Activated naive CD4-positive, alpha-beta T cell treated with anti-CD3 and anti-CD28 coated beads for 36 hours (primary cell): ENCODE results near the gene MIGA2. TPM values are rescaled to one million over a fixed set of nuclear protein-coding genes. Genes with fewer than 3 reads are reported as not detected.
A peak's percentile ranks its signal among the peaks of the same experiment; 100 is the strongest.

Experiments
- CTCF ChIA-PET: fragments of 350-600 bp; sonication (Branson Sonifier 250); formaldehyde crosslinking; loops from one replicate; lab custom pipeline; 2021; ENCODE audit warnings: antibody characterized with exemption; lab: Charles Lee
- DNase-seq: peaks from one replicate; pipeline ENCODE4 v3.0.0-alpha.2; 2020
- H3K27ac Mint-ChIP-seq: one replicate; pipeline ENCODE4 v1.8.0; 2021; ENCODE audit warnings: mild to moderate bottlenecking, mixed read lengths
- H3K27me3 Mint-ChIP-seq: one replicate; pipeline ENCODE4 v1.8.0; 2021; ENCODE audit warnings: low read depth, mixed read lengths
- H3K36me3 Mint-ChIP-seq: one replicate; pipeline ENCODE4 v1.8.0; 2021; ENCODE audit warnings: low read depth, mixed read lengths
- H3K4me1 Mint-ChIP-seq: one replicate; pipeline ENCODE4 v1.8.0; 2021; ENCODE audit warnings: low read depth, mixed read lengths
- H3K4me3 Mint-ChIP-seq: one replicate; pipeline ENCODE4 v1.8.0; 2021; ENCODE audit warnings: mild to moderate bottlenecking, moderate library complexity, mixed read lengths
- H3K9me3 Mint-ChIP-seq: one replicate; pipeline ENCODE4 v1.8.0; 2021; ENCODE audit warnings: mixed read lengths
- intact Hi-C: fragments of 100-400 bp; cut with micrococcal nuclease; formaldehyde crosslinking; loops from one replicate; pipeline ENCODE4 v1.15.1; 2023
- total RNA-seq, 2 experiments: library from RNA; stranded (reverse); gene quantifications; one replicate each; pipeline ENCODE4 v1.2.3, GENCODE V29; 2021

The MIGA2 gene
- total RNA-seq, 2 experiments from 2014 or later: 36.3 to 42.7 TPM

GRCh38 chr9:129080601-129081387, 44.4 kb downstream of the MIGA2 start, which contains the start of gene DOLPP1:
Gene DOLPP1 (plus strand): TSS chr9:129081111. CDS start chr9:129081132, 21 bp downstream.
- Mint-ChIP-seq H3K27me3 (no peaks in the 10 kb centered on the region), H3K4me3 (peak within 1 kb of the TSS; percentile 83), H3K27ac (peak within 1 kb of the TSS; percentile 46), H3K36me3 (no peaks in the 10 kb centered on the region), H3K9me3 (no peaks in the 10 kb centered on the region), H3K4me1 (peaks cover 27% of the 10 kb centered on the region)
- CTCF ChIA-PET: interaction anchor here (0.6 to 0.8 kb wide), 4 partner anchors 30 to 153 kb away, joined by 3 to 4 read pairs (median 3); partner anchors contain the start of genes CRAT and PTPA
- intact Hi-C loops: loop anchor here (1.0 to 2.0 kb wide), 6 partner anchors 11 to 528 kb away; partner anchors contain the start of genes CRAT, DOLK, MIGA2 and NUP188
- peak; percentile 99 for DNase-seq

GRCh38 chr9:129081388-129081904, 45.0 kb downstream of the MIGA2 start:
- Mint-ChIP-seq H3K4me1 (peaks cover 27% of the 10 kb centered on the region), H3K36me3 (no peaks in the 10 kb centered on the region), H3K27ac (peak overlapping the region; percentile 46), H3K4me3 (peak overlapping the region; percentile 83), H3K27me3 (no peaks in the 10 kb centered on the region), H3K9me3 (no peaks in the 10 kb centered on the region)
- DNase-seq: peak; percentile 45
- CTCF ChIA-PET: interaction anchor here (0.6 to 0.8 kb wide), 4 partner anchors 29 to 154 kb away, joined by 3 to 4 read pairs (median 3); partner anchors contain the start of genes CRAT and PTPA
- intact Hi-C loops: loop anchor here (1.0 to 2.0 kb wide), 6 partner anchors 12 to 529 kb away; partner anchors contain the start of genes CRAT, DOLK, MIGA2 and NUP188

- intact Hi-C loops: no loop called here
- Mint-ChIP-seq H3K4me1 (peaks cover 27% of the 10 kb centered on the region), H3K27ac (no peak overlapping the region), H3K4me3 (no peak overlapping the region), H3K27me3 (no peaks in the 10 kb centered on the region), H3K9me3 (no peaks in the 10 kb centered on the region), H3K36me3 (peaks cover 5% of the 10 kb centered on the region)
- CTCF ChIA-PET: no interaction called here
- DNase-seq: no peak
Observed at GRCh38 chr9:129084087-129084486, 47.7 kb downstream of the MIGA2 start.

GRCh38 chr9:129089246-129089645, 52.8 kb downstream of the MIGA2 start:
- Mint-ChIP-seq H3K27ac (no peak overlapping the region), H3K4me3 (no peak overlapping the region), H3K36me3 (peaks cover 13% of the 10 kb centered on the region), H3K9me3 (no peaks in the 10 kb centered on the region), H3K27me3 (no peaks in the 10 kb centered on the region), H3K4me1 (no peaks in the 10 kb centered on the region)
- no peak for DNase-seq
- intact Hi-C loops: no loop called here
- CTCF ChIA-PET: interaction anchor here (0.7 kb wide), 1 partner anchor 18 kb away, joined by 3 read pairs; no protein-coding TSS in a partner anchor

- DNase-seq: no peak
- Mint-ChIP-seq H3K36me3 (peaks cover 10% of the 10 kb centered on the region), H3K27me3 (no peaks in the 10 kb centered on the region), H3K9me3 (no peaks in the 10 kb centered on the region), H3K4me1 (no peaks in the 10 kb centered on the region), H3K27ac (no peak overlapping the region), H3K4me3 (no peak overlapping the region)
- CTCF ChIA-PET: no interaction called here
- intact Hi-C loops: no loop called here
Observed at GRCh38 chr9:129093602-129094386, 57.4 kb downstream of the MIGA2 start.

- intact Hi-C loops: no loop called here
- no peak overlapping the region for H3K4me3 Mint-ChIP-seq
- H3K9me3 Mint-ChIP-seq: no peaks in the 10 kb centered on the region
- H3K27ac Mint-ChIP-seq: no peak overlapping the region
- DNase-seq: no peak
- no peaks in the 10 kb centered on the region for H3K27me3 Mint-ChIP-seq
- CTCF ChIA-PET: no interaction called here
- peaks cover 8% of the 10 kb centered on the region for H3K36me3 Mint-ChIP-seq
- no peaks in the 10 kb centered on the region for H3K4me1 Mint-ChIP-seq
Observed at GRCh38 chr9:129094387-129095169, 58.2 kb downstream of the MIGA2 start.

- intact Hi-C loops: no loop called here
- H3K27ac Mint-ChIP-seq: no peak overlapping the region
- no peak for DNase-seq
- no peaks in the 10 kb centered on the region for H3K4me1 Mint-ChIP-seq
- H3K4me3 Mint-ChIP-seq: no peak overlapping the region
- H3K9me3 Mint-ChIP-seq: no peaks in the 10 kb centered on the region
- no peaks in the 10 kb centered on the region for H3K27me3 Mint-ChIP-seq
- peaks cover 3% of the 10 kb centered on the region for H3K36me3 Mint-ChIP-seq
- CTCF ChIA-PET: interaction anchor here (0.6 kb wide), 1 partner anchor 9 kb away, joined by 6 read pairs; no protein-coding TSS in a partner anchor
Observed at GRCh38 chr9:129095170-129095667, 58.8 kb downstream of the MIGA2 start.

- Mint-ChIP-seq H3K36me3 (peaks cover 2% of the 10 kb centered on the region), H3K9me3 (no peaks in the 10 kb centered on the region), H3K4me3 (no peak overlapping the region), H3K27ac (no peak overlapping the region), H3K27me3 (no peaks in the 10 kb centered on the region), H3K4me1 (no peaks in the 10 kb centered on the region)
- intact Hi-C loops: no loop called here
- CTCF ChIA-PET: interaction anchor here (0.6 kb wide), 1 partner anchor 8 kb away, joined by 6 read pairs; no protein-coding TSS in a partner anchor
- DNase-seq: no peak
Observed at GRCh38 chr9:129095908-129096307, 59.5 kb downstream of the MIGA2 start.

- Mint-ChIP-seq H3K9me3 (no peaks in the 10 kb centered on the region), H3K4me1 (no peaks in the 10 kb centered on the region), H3K27ac (no peak overlapping the region), H3K4me3 (no peak overlapping the region), H3K27me3 (no peaks in the 10 kb centered on the region), H3K36me3 (peaks cover 2% of the 10 kb centered on the region)
- CTCF ChIA-PET: interaction anchor here (0.6 to 0.9 kb wide), 2 partner anchors 36 to 109 kb away, joined by 3 read pairs; no protein-coding TSS in a partner anchor
- no peak for DNase-seq
- intact Hi-C loops: no loop called here
Observed at GRCh38 chr9:129097671-129098306, 61.4 kb downstream of the MIGA2 start.

GRCh38 chr9:129098328-129098727, 61.9 kb downstream of the MIGA2 start:
- CTCF ChIA-PET: interaction anchor here (0.9 kb wide), 1 partner anchor 35 kb away, joined by 3 read pairs; no protein-coding TSS in a partner anchor
- no peak for DNase-seq
- intact Hi-C loops: no loop called here
- Mint-ChIP-seq H3K4me3 (no peak overlapping the region), H3K4me1 (no peaks in the 10 kb centered on the region), H3K27ac (no peak overlapping the region), H3K27me3 (no peaks in the 10 kb centered on the region), H3K9me3 (no peaks in the 10 kb centered on the region), H3K36me3 (peaks cover 2% of the 10 kb centered on the region)
